ENCODE results near the gene EEFSEC. TPM values are rescaled to one million over a fixed set of nuclear protein-coding genes. Genes with fewer than 3 reads are reported as not detected.

EEFSEC gene
- total RNA-seq, 1 experiment from 2014 or later, result 21.3 TPM

DNA sequence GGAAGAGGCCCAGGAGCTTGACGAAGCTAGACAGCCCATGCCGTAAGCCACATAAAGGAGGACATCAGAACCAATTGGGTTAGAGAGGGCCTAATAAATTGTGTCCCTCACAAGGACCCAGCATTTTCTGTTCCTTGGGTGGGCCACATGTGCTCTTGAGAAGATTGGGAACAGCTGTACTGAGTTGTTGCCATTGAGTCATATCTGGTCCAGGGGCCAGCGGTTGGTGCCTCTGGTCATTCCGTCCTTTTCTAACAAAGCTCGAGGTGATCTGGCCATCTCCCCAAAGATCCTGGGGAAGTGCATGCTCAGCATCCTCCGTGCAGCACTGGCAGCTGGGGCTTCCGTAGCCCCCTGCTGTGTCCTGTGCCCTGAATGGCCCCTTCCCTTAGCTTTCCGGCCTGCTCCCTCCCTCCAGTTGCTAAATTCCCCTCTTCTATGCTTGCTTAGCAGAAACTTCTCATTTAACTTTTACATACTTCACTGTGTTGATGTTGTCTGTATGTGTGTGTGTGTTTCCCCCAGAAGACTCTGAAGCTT, 73.0 kb downstream of the EEFSEC start:
- Histone ChIP-seq H3K36me3 (ENCODE audit: low read depth) (peaks cover 4% of the 10 kb centered on the region; the same call in 1 of the 2 replicates), H3K4me3 (no peak overlapping the region), H3K27me3 (ENCODE audit: insufficient read depth, low read depth) (no peaks in the 10 kb centered on the region), H3K4me2 (no peak overlapping the region), H3K9me2 (ENCODE audit: insufficient read depth) (no peaks in the 10 kb centered on the region), H3K4me1 (replicated peaks; ENCODE audit: insufficient read depth) (no peaks in the 10 kb centered on the region), H3K79me2 (ENCODE audit: low read depth) (no peaks in the 10 kb centered on the region), H3K9me3 (ENCODE audit: insufficient read depth, low read depth) (peaks cover 10% of the 10 kb centered on the region), H3K27ac (no peak overlapping the region), H3F3A (ENCODE audit: insufficient read depth, low read depth) (no peaks in the 10 kb centered on the region), H2AFZ (no peak overlapping the region), H4K20me1 (ENCODE audit: insufficient read depth) (no peaks in the 10 kb centered on the region)
- POLR2A ChIA-PET (ENCODE audit: unreplicated experiment), result no interaction called here
- DNase-seq, result no peak
- CTCF ChIA-PET, result interaction anchor here (0.6 kb wide), 1 partner anchor 290 kb away, joined by 5 read pairs; no protein-coding TSS in a partner anchor
- BruUV-seq (replicated peaks), result no TSS peak
- TF ChIP-seq, protein P1, sequence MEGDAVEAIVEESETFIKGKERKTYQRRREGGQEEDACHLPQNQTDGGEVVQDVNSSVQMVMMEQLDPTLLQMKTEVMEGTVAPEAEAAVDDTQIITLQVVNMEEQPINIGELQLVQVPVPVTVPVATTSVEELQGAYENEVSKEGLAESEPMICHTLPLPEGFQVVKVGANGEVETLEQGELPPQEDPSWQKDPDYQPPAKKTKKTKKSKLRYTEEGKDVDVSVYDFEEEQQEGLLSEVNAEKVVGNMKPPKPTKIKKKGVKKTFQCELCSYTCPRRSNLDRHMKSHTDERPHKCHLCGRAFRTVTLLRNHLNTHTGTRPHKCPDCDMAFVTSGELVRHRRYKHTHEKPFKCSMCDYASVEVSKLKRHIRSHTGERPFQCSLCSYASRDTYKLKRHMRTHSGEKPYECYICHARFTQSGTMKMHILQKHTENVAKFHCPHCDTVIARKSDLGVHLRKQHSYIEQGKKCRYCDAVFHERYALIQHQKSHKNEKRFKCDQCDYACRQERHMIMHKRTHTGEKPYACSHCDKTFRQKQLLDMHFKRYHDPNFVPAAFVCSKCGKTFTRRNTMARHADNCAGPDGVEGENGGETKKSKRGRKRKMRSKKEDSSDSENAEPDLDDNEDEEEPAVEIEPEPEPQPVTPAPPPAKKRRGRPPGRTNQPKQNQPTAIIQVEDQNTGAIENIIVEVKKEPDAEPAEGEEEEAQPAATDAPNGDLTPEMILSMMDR (conservative IDR thresholded peaks at IDR 0.05), result no peak
- TF ChIP-seq EZH2 (IDR thresholded peaks at IDR 0.05; ENCODE audit: low read depth), result no peak
- intact Hi-C loops (cut with micrococcal nuclease; ENCODE audit: unreplicated experiment), result loop anchor here (1.0 to 5.0 kb wide), 4 partner anchors 96 to 359 kb away; no protein-coding TSS in a partner anchor

DNA sequence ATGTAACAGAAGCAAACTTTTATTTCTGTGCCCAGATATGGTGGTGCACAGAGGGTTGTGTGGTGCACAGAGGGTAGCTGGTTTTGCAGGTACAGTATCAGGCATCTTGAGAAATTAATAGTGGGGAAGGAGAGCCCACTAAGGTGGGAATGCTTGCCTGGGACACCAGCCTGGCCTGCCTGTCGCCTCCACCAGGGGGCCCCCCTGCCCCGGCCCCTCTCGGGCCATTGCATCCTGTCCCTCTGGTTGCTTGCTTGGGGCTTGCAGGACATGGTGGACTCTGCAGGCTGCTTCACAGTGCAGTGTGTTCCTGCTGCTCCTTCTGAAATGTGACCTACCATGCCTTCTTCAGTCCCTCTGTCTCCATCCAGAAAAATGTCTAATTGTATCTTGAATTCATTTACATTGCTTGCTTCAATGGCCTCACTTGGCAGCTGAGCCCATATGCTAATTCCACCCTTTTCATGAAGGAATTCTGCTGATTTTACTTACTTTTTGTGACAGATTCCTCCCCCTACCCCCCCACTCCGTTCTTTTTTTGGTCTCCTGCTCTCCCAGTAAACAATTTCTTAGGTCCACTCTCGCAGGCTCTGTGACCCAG, 73.6 kb downstream of the EEFSEC start:
- Histone ChIP-seq H4K20me1 (ENCODE audit: insufficient read depth) (no peaks in the 10 kb centered on the region), H3K79me2 (ENCODE audit: low read depth) (no peaks in the 10 kb centered on the region), H3K4me3 (no peak overlapping the region), H3K36me3 (ENCODE audit: low read depth) (no peaks in the 10 kb centered on the region), H2AFZ (no peak overlapping the region), H3K4me2 (no peak overlapping the region), H3K4me1 (replicated peaks; ENCODE audit: insufficient read depth) (no peaks in the 10 kb centered on the region), H3K27me3 (ENCODE audit: insufficient read depth, low read depth) (no peaks in the 10 kb centered on the region), H3K9me2 (ENCODE audit: insufficient read depth) (no peaks in the 10 kb centered on the region), H3K27ac (no peak overlapping the region), H3K9me3 (ENCODE audit: insufficient read depth, low read depth) (peaks cover 10% of the 10 kb centered on the region), H3F3A (ENCODE audit: insufficient read depth, low read depth) (no peaks in the 10 kb centered on the region)
- TF ChIP-seq EZH2 (IDR thresholded peaks at IDR 0.05; ENCODE audit: low read depth), result no peak
- TF ChIP-seq, protein P1 (conservative IDR thresholded peaks at IDR 0.05), result peak; percentile 81
- ChIA-PET POLR2A (ENCODE audit: unreplicated experiment) (no interaction called here), CTCF (interaction anchor here (0.6 to 0.8 kb wide), 2 partner anchors 95 to 290 kb away, joined by 5 to 6 read pairs; no protein-coding TSS in a partner anchor)
- DNase-seq, result peak in 1 of 2 experiments; percentile 68
- BruUV-seq (replicated peaks), result no TSS peak
- intact Hi-C loops (cut with micrococcal nuclease; ENCODE audit: unreplicated experiment), result loop anchor here (1.0 to 5.0 kb wide), 4 partner anchors 95 to 358 kb away; no protein-coding TSS in a partner anchor

DNA sequence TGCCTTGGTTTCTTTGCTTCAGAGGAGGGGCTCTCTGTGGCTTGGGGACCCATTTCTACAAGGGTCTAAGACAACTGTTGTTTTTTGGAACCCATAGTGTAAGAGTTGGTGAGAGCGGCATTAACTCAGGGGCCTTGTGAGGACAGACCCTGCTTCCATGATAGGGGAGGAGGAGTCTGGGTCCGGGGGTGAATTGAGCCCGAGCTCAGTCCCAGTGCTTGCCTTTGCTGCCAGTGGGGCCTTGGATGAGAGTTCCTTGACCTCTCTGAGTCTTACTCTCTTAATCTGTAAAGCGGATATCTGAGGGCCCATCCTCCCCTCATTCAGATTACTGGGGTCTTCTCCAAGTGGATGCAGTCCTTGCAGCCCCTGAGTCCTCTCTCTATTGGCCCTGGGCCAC, 74.2 kb downstream of the EEFSEC start:
- BruUV-seq (replicated peaks), result no TSS peak
- Histone ChIP-seq H3K4me2 (no peak overlapping the region), H3K27ac (no peak overlapping the region), H3K4me1 (replicated peaks; ENCODE audit: insufficient read depth) (no peaks in the 10 kb centered on the region), H3K79me2 (ENCODE audit: low read depth) (no peaks in the 10 kb centered on the region), H3K9me2 (ENCODE audit: insufficient read depth) (no peaks in the 10 kb centered on the region), H3K36me3 (ENCODE audit: low read depth) (no peaks in the 10 kb centered on the region), H4K20me1 (ENCODE audit: insufficient read depth) (no peaks in the 10 kb centered on the region), H3K4me3 (no peak overlapping the region), H2AFZ (no peak overlapping the region), H3K9me3 (ENCODE audit: insufficient read depth, low read depth) (peaks cover 5% of the 10 kb centered on the region), H3K27me3 (ENCODE audit: insufficient read depth, low read depth) (no peaks in the 10 kb centered on the region), H3F3A (ENCODE audit: insufficient read depth, low read depth) (no peaks in the 10 kb centered on the region)
- intact Hi-C loops (cut with micrococcal nuclease; ENCODE audit: unreplicated experiment), result loop anchor here (2.0 to 5.0 kb wide), 3 partner anchors 190 to 357 kb away; no protein-coding TSS in a partner anchor
- no peak for DNase-seq
- POLR2A ChIA-PET (ENCODE audit: unreplicated experiment), result no interaction called here
- CTCF ChIA-PET, result interaction anchor here (0.8 kb wide), 1 partner anchor 95 kb away, joined by 6 read pairs; no protein-coding TSS in a partner anchor
- TF ChIP-seq EZH2 (IDR thresholded peaks at IDR 0.05; ENCODE audit: low read depth), result no peak
- TF ChIP-seq, protein P1 (conservative IDR thresholded peaks at IDR 0.05), result no peak
